Hematopoietic multipotent progenitor cell (in vitro differentiated cells): ENCODE measurements around the gene PPP1R9B. TPM values are rescaled to one million over a fixed set of nuclear protein-coding genes. Genes with fewer than 3 reads are reported as not detected.
A peak's percentile ranks its signal among the peaks of the same experiment; 100 is the strongest.

ENCODE experiments used
- DNase-seq, 3 donors: peaks; one replicate each; pipeline ENCODE4 v3.0.0-alpha.2; 2011 to 2015; ENCODE audit warnings: low read depth in 2 of 3, low spot score in 2 of 3
- total RNA-seq: library from RNA; depleted of rRNA; stranded (reverse); fragments of >200 nt; gene quantifications from one replicate; pipeline ENCODE4 v1.2.3, GENCODE V29; 2012

The PPP1R9B gene
- total RNA-seq, 1 donor = 42.5 TPM

- DNase-seq = no peak
These were observed 54.4 kb downstream of the PPP1R9B start for GRCh38 chr17:50096092-50096491.

DNA sequence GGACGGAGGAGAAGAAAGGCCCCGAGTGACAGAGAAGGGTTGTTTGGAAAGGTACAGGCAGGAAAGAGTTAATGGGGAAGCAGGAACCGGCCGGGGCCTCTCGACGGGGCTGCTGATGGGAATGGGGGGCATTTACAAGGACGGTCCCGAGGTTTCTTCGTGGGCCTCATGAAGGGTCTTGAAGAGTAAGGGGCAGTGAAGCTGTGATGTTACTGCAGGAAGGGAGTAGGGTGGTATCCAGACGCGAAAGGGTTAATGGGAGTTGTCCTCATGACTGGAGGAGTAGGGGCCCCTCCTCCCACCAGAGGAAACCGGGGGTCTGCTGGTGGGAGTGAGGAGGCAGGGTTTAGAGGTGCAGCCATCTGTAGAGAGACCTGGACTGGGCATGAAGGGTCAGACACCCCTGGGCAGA is 54.8 kb downstream of the PPP1R9B start:
- no peak for DNase-seq

- peak; percentile 85 to 99 (median 97) for DNase-seq
These were observed 55.5 kb downstream of the PPP1R9B start, which contains the start of gene PDK2 for GRCh38 chr17:50094753-50095619. TSS of gene PDK2 (plus strand) at chr17:50095351. CDS start at chr17:50095436, 85 bp downstream.

DNA sequence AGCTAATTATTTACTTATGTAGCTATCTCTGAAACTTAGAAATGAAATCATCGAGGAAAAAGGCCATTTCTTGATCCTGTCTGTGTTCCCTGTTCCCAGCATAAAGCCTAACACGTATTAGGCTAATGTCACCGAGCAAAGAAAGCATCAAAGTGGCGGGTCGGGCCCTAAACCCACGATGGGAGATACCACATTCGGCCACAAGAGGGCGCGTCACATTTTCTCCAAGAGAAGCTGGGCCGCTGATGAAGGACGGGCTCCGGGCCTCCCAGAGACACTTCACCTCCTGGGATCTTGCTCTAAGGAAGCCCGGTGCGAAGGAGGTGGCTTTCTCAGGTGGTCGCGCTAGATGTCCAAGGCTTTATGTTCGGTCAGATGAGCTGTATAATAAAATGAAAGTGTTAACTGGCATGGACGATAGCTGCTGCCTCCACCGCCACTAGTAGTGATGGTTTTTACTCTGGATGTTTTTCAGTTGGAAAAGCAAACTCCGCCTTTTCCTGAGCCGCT is 56.2 kb downstream of the PPP1R9B start:
- DNase-seq = peak; percentile 86 to 91 (median 88)

GRCh38 chr17:50093807-50094206 is 56.7 kb downstream of the PPP1R9B start:
- DNase-seq = no peak

GRCh38 chr17:50093246-50093645 is 57.2 kb downstream of the PPP1R9B start:
- DNase-seq = no peak

DNA sequence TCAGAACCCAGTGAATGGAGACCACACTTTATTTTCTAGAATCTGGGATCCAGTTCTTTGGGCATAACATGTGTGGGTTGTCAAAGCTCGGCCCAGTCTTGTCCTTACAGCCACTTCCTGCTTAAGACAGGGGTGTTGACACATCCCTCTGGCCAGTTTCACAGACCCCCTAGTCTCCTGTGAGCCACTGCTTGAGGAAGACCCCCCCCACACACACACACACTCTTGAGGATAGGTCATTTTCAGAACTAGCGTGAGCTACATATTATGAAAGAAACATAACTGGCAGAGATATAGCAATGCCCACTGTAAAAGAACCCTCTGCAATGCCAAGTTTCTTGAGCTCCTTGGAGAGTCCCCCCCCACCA is 58.6 kb downstream of the PPP1R9B start:
- DNase-seq = no peak

DNA sequence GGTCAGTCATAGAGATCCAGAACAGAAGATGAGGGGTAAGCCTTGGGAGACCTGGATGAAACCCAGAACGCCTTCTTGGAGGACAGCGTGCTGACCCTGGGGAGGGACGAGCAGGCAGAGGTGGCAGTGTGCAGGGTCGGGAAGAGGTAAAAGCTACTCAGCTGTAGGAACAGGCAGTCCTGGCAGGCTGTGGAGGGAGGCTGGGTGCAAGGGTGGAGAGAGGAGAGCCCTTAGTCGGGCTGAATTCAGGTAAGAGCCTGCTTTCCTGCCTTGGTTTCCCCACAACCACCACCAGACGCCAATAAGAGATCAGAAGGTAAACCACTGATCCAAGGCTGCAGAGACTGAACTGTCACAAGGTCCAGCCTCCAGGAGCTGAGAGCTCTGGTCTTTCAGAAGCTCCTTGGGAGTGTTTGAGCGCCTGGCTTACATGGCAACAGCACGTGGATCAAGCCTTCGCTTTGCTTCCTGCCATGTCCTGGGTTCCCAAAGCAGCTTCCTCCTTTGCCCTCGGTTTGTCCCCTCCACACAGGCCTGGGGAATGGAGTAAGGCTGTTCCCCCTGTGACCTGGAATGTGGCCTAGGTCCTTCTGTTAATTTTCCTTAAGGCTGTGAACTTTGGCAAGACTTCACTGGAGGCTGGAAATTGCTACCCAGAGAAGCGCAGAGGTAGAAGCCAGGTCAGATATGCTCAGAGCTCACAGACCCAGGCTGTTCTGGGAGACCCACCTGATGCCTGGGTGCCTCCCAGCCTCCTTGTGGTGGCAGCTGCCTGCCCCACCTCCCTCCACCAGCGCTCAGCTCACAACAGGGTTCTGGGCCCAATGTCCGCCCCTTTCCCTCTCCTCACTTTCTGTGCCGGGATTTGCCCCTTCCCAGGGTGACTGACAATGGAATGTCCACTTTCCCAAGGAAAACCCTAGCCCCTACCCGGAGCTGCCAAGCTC is 59.2 kb downstream of the PPP1R9B start:
- DNase-seq = no peak

DNA sequence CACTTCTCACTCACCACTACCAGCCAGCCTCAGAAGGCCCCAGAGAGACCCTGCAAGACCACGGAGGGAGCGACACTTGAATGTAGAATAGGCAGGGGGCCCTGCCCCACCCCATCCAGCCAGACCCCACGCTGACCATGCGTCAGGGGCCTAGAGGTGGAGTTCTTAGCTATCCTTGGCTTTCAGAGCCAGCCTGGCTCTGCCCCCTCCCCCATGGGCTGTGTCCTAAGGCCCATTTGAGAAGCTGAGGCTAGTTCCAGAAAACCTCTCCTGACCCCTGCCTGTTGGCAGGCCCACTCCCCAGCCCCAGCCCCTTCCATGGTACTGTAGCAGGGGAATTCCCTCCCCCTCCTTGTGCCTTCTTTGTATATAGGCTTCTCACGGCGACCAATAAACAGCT is 60.4 kb downstream of the PPP1R9B start:
- DNase-seq = no peak

- DNase-seq = no peak
These were observed 61.3 kb downstream of the PPP1R9B start for GRCh38 chr17:50088952-50089825.

- DNase-seq = no peak
These were observed 62.5 kb downstream of the PPP1R9B start for GRCh38 chr17:50087912-50088405.

GRCh38 chr17:50087246-50087911 is 63.1 kb downstream of the PPP1R9B start:
- DNase-seq = peak; percentile 56 to 77 (median 67)

Other genes with a start within 250 kb of the PPP1R9B start
- under 0.01 TPM for gene DLX4, start 181.5 kb downstream of the PPP1R9B start, total RNA-seq
- not detected for gene DLX3, start 155.5 kb downstream of the PPP1R9B start, total RNA-seq
- 10.5 TPM for gene ITGA3, start 94.6 kb downstream of the PPP1R9B start, total RNA-seq
- gene PDK2, start 55.3 kb downstream of the PPP1R9B start, total RNA-seq = 111 TPM
- gene SAMD14, start 20.5 kb downstream of the PPP1R9B start, total RNA-seq = 1.1 TPM
- not detected for gene SGCA, start 15.3 kb upstream of the PPP1R9B start, total RNA-seq
- gene COL1A1, start 51.0 kb upstream of the PPP1R9B start, total RNA-seq = 0.54 TPM
- 0.27 TPM for gene TMEM92, start 123.8 kb upstream of the PPP1R9B start, total RNA-seq
- 33.7 TPM for gene XYLT2, start 195.4 kb upstream of the PPP1R9B start, total RNA-seq
- gene MRPL27, start 222.5 kb upstream of the PPP1R9B start, total RNA-seq = 54.7 TPM
- 1.3 TPM for gene EME1, start 222.6 kb upstream of the PPP1R9B start, total RNA-seq
- 59.8 TPM for gene LRRC59, start 246.8 kb upstream of the PPP1R9B start, total RNA-seq